ENCODE measurements around the gene ASB13.

DNA sequence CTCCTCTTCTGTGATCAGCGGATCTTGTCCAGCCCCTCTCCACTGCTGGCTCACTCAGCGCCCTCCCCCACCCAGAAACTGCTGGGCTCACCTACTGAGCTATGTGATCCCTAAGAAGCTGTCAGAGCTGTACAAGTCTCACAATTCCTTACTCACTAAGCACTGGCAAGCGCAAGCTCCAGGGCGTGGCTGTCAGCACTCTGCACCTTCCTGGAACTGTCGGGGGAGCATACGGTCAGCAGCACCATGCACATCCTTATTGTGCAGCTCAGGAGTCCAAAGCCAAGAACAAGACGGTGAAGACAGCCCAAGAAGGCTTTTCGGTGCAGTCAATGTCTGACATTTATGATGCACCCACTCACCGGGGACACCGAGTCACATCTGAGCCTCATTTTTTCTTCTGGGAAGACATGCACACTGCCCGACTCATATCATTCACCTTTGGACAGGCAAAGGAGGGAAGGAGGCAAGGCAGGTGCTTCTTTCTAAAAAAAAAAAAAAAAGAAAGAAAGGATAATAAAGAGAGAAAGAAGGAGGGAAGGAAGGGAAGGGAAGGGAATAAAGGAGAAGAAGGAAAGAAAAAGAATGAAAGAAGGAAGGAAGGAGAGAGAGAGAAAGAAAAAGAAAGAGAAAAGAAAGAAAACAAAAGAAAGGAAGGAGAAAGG, 56.3 kb downstream of the ASB13 start:
- no peak for TF ChIP-seq POLR2A (IDR thresholded peaks at IDR 0.05)
- TF ChIP-seq, protein P1, sequence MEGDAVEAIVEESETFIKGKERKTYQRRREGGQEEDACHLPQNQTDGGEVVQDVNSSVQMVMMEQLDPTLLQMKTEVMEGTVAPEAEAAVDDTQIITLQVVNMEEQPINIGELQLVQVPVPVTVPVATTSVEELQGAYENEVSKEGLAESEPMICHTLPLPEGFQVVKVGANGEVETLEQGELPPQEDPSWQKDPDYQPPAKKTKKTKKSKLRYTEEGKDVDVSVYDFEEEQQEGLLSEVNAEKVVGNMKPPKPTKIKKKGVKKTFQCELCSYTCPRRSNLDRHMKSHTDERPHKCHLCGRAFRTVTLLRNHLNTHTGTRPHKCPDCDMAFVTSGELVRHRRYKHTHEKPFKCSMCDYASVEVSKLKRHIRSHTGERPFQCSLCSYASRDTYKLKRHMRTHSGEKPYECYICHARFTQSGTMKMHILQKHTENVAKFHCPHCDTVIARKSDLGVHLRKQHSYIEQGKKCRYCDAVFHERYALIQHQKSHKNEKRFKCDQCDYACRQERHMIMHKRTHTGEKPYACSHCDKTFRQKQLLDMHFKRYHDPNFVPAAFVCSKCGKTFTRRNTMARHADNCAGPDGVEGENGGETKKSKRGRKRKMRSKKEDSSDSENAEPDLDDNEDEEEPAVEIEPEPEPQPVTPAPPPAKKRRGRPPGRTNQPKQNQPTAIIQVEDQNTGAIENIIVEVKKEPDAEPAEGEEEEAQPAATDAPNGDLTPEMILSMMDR (IDR thresholded peaks at IDR 0.05): no peak
